ENCODE data around the gene MSI2. TPM values are rescaled to one million over a fixed set of nuclear protein-coding genes. Genes with fewer than 3 reads are reported as not detected.

Gene MSI2
- total RNA-seq, 1 donor from 2014 or later: 90.7 TPM

GRCh38 chr17:57724729-57725125 lies 468.4 kb downstream of the MSI2 start:
- ATAC-seq: peak; percentile 37
- intact Hi-C loops (cut with micrococcal nuclease): no loop called here
- no peak for DNase-seq

GRCh38 chr17:57726213-57726790 lies 470.0 kb downstream of the MSI2 start:
- no peak for DNase-seq
- ATAC-seq: no peak
- intact Hi-C loops (cut with micrococcal nuclease): no loop called here

GRCh38 chr17:57726838-57727237 lies 470.5 kb downstream of the MSI2 start:
- intact Hi-C loops (cut with micrococcal nuclease): no loop called here
- no peak for DNase-seq
- no peak for ATAC-seq

GRCh38 chr17:57727630-57728175 lies 471.4 kb downstream of the MSI2 start:
- intact Hi-C loops (cut with micrococcal nuclease): no loop called here
- DNase-seq (no peak), ATAC-seq (no peak)

GRCh38 chr17:57730026-57730701 lies 473.8 kb downstream of the MSI2 start:
- intact Hi-C loops (cut with micrococcal nuclease): no loop called here
- DNase-seq: no peak
- no peak for ATAC-seq

GRCh38 chr17:57732062-57732461 lies 475.7 kb downstream of the MSI2 start:
- ATAC-seq (peak; percentile 68), DNase-seq (no peak)
- intact Hi-C loops (cut with micrococcal nuclease): no loop called here

- ATAC-seq (no peak), DNase-seq (no peak)
- intact Hi-C loops (cut with micrococcal nuclease): no loop called here
These were observed 476.8 kb downstream of the MSI2 start for GRCh38 chr17:57733085-57733484.

Other genes with a start within 250 kb of the MSI2 start
- 282 TPM for gene AKAP1, start 171.3 kb upstream of the MSI2 start, total RNA-seq